Muscle layer of colon (tissue), 2 donors: Measurements from ENCODE around the gene PLA2G4E.

Experiments
- H3K27ac ChIP-seq: one replicate; pipeline ENCODE4 v1.7.0; 2013; ENCODE audit warnings: low read depth, mild to moderate bottlenecking, low read length, moderate library complexity
- H3K27me3 ChIP-seq, 2 donors: one replicate each; pipeline ENCODE4 v1.7.0; 2013; ENCODE audit warnings: low read length in 2 of 2, mild to moderate bottlenecking in 2 of 2; ENCODE audit not compliant: insufficient read depth in 2 of 2, control insufficient read depth in 1 of 2
- H3K36me3 ChIP-seq: one replicate; pipeline ENCODE4 v1.7.0; 2013; ENCODE audit warnings: mild to moderate bottlenecking, low read length; ENCODE audit not compliant: insufficient read depth
- H3K4me1 ChIP-seq: one replicate; pipeline ENCODE4 v1.7.0; 2013; ENCODE audit warnings: mild to moderate bottlenecking, low read length; ENCODE audit not compliant: insufficient read depth
- H3K4me3 ChIP-seq, 2 donors: one replicate each; pipeline ENCODE4 v1.7.0; 2013; ENCODE audit warnings: low read length in 2 of 2, low read depth in 1 of 2, mild to moderate bottlenecking in 1 of 2, moderate library complexity in 1 of 2
- H3K9ac ChIP-seq: one replicate; pipeline ENCODE4 v1.7.0; 2013; ENCODE audit warnings: low read length
- H3K9me3 ChIP-seq: one replicate; pipeline ENCODE4 v1.7.0; 2013; ENCODE audit warnings: mild to moderate bottlenecking, low read length
- donor health status: abdominal sarcoma.
- donor health status: Adenocarcinoma of cecum.

PLA2G4E gene

DNA sequence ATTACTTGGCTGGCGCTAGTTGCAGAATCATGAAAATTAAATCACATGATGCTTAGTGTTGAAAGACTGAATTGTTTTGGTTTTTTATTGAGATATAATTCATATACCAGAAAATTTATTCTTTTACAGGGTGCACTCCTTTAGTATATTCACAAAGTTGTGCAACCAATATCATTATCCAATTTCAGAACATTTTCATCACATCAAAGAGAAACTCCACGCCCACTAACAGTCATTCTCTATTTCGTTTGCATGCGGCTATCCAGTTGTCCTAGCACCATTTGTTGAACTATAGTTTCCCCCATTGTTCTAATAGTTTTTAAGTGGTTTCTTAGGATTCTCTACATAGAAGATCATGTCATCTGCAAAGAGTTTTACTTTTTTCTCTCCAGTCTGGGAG, 52.1 kb downstream of the PLA2G4E start:
- H3K9ac ChIP-seq, result no peak overlapping the region
- peaks cover 17% of the 10 kb centered on the region for H3K4me1 ChIP-seq
- no peaks in the 10 kb centered on the region for H3K27me3 ChIP-seq
- H3K27ac ChIP-seq, result no peak overlapping the region
- no peaks in the 10 kb centered on the region for H3K9me3 ChIP-seq
- H3K36me3 ChIP-seq, result no peaks in the 10 kb centered on the region
- H3K4me3 ChIP-seq, result no peak overlapping the region

DNA sequence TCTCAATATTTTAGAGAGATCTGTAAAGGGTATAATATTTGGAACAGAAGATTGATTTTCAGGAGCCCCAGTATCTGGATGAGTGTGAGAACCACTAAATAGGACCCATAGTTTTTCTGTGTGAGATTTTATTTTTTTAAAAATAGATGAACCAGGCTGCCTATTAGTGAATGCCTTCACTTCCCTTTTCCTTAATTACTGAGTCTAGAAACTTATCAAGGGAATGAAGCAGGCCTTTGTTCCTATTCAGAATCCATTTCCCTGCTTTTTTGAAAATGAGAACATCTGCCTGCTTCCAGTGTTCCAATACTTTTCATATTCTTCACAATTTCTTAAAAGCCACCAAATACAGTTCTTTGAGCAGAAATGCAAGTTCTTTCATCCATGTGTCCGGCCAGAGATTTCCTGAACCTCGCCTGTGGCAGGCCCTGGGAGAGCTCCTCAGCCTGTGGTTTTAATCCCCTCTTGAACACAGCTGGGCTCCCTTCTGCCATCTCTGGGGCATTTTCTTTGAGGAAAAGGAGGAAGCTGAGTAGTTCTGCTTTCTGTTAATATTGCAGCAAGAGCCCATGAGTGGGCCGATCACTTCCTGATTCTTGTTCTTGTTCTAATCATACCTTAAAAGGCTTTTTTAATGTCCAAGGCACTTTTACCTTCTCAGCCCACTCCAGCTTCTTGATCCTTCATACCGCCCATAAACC, 53.2 kb downstream of the PLA2G4E start:
- Histone ChIP-seq H3K4me3 (no peak overlapping the region), H3K27ac (no peak overlapping the region), H3K9me3 (no peaks in the 10 kb centered on the region), H3K4me1 (peaks cover 12% of the 10 kb centered on the region), H3K27me3 (no peaks in the 10 kb centered on the region), H3K9ac (no peak overlapping the region), H3K36me3 (no peaks in the 10 kb centered on the region)

DNA sequence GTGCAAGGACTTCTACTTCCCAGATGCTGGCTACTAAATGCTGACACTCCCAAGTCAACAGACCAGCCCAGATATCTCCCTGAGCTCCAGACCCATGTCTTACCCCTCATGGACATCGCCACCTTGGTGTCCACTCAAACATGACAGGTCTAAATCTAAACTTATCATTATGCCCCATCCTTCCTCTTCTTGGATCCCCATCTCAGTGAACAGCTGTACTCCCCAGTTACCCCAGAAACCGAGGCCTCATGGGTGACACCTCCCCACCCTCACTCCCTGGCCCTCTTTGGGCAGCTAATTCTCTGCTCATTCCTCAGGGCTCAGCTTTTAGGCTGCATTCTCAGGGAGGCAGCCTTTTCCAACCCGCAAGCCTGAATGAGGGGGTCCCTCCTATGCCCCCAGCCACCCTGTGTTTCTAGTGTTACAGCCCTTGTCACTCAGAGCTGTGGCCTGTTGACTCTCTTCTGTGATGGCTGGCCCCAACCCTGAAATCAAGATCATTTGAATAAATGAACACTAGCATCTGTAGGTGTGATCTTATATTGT, 53.8 kb downstream of the PLA2G4E start:
- peaks cover 11% of the 10 kb centered on the region for H3K4me1 ChIP-seq
- no peak overlapping the region for H3K27ac ChIP-seq
- H3K27me3 ChIP-seq, result no peaks in the 10 kb centered on the region
- no peaks in the 10 kb centered on the region for H3K36me3 ChIP-seq
- no peak overlapping the region for H3K4me3 ChIP-seq
- H3K9ac ChIP-seq, result no peak overlapping the region
- no peaks in the 10 kb centered on the region for H3K9me3 ChIP-seq

DNA sequence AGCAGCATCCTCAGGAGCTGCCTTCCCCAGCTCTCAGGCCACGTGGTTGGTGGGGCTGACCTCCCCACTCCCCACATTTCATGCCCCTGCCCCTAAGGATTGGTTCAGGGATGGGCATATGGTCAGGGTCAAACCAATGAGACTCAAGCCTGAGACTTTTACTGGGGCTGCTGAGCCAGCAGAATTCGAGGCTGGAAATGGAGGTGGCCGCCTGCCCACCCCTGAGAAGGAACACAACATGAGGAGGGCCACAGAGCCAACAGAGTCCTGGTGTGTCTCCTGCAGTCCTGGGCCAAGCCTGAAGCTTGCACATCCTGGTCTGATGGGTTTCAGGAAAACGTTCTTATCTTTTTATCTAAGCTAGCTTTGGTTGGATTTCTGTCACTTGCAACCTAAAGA, 54.4 kb downstream of the PLA2G4E start:
- H3K27me3 ChIP-seq, result no peaks in the 10 kb centered on the region
- H3K9me3 ChIP-seq, result no peaks in the 10 kb centered on the region
- no peaks in the 10 kb centered on the region for H3K36me3 ChIP-seq
- H3K4me1 ChIP-seq, result peaks cover 8% of the 10 kb centered on the region
- H3K9ac ChIP-seq, result no peak overlapping the region
- H3K27ac ChIP-seq, result no peak overlapping the region
- H3K4me3 ChIP-seq, result no peak overlapping the region

DNA sequence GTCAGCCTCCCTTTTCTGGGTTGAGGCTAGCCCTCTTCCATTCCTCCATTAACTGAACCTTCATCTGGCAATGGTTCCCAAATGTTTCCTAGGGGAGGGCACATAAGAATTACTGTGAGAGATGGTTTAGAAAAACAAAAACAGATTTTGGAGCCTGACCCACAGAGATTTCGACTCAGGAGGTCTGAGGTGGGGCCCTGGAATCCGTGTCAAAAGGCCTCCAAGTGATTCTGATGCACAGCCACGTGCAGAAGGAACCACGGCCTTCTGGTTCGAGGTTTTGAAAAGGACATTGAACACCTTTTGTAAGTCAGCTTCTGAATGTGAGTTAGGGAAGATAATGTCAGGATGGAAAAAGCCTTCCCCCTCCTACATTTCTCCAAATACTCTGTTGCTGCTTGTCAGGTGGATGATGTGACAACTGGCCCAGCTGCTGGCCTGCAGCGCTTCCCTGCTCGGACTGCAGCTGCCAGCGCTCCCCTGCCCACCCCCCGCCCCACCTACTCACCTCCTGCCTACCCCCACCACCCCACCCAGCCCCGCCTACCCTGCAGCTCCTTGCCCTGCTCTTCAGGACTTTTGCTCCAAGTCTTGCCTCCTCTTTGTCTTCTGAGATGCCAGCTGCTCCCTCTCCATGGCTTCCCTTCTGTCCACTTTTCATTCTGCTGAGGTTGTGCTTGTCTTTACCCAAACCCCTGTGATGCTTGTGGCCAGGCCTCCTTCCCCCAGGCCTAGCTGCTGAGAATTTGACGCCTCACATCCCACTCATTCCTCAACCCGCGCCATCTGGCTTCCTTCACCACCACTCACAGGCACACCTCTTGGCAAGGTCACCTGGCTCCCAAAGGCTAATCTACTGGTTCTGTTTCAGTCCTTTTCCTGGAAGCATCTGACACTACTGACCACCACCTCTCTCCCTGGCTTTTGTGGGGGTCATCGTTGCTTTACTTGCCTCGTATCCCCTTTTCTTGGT, 55.1 kb downstream of the PLA2G4E start:
- Histone ChIP-seq H3K36me3 (no peaks in the 10 kb centered on the region), H3K9ac (no peak overlapping the region), H3K4me3 (no peak overlapping the region), H3K27me3 (no peaks in the 10 kb centered on the region), H3K9me3 (no peaks in the 10 kb centered on the region), H3K27ac (no peak overlapping the region), H3K4me1 (peaks cover under 1% of the 10 kb centered on the region)

DNA sequence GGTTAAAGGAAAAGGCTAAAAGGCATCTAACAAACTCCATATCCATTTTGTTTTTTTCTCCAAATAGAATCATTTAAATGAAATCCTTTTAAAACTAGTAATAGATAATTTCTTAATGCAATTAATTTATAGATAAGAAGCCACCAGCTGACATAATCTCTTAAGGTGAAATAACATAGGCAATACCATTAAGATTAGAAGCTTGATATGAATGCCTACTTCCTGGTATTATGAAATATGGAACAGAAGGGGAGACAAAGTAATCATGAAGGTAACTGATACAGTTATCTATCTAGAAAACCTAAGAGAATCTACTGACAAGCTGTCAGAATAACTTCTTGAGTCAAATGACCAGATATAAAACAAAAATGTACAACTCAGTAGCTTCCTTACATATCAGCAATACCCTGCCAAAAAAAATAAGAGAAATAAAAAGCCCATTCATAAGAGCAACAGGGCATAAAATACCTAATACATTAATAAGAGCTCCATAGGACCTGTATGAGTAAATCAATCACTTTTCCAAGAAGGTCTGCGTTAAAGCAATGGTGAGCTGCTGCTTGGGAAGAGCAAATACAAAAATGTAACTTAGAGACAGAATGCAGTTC, 59.1 kb downstream of the PLA2G4E start:
- H3K36me3 ChIP-seq, result no peaks in the 10 kb centered on the region
- no peaks in the 10 kb centered on the region for H3K9me3 ChIP-seq
- H3K4me1 ChIP-seq, result no peaks in the 10 kb centered on the region
- no peak overlapping the region for H3K27ac ChIP-seq
- H3K27me3 ChIP-seq, result no peaks in the 10 kb centered on the region
- no peak overlapping the region for H3K9ac ChIP-seq
- no peak overlapping the region for H3K4me3 ChIP-seq

DNA sequence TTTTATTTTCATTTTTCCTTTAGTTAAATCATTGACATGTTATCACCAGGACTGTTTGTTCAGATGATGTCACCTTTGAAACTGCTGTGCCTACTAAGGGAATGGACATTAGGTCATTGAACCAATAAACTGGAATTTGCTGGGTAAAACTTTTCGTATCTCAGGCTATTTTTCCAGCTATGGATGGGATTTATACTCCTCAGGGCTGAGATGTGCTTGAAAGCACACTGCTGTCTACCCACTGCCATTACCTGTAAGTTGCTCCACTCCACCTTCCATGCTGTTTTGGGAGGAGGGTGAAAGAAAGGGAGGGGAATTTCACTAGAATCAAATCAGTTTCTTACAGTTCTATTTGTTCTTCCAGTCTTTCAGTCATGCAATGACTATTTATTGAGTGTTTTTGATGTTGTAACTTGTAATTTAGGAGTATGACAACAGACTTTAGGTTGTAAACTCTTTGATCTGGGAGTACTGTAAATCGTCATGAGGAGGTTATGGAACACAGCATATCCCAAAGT, 59.8 kb downstream of the PLA2G4E start:
- no peak overlapping the region for H3K27ac ChIP-seq
- H3K4me1 ChIP-seq, result no peaks in the 10 kb centered on the region
- H3K9ac ChIP-seq, result no peak overlapping the region
- H3K9me3 ChIP-seq, result no peaks in the 10 kb centered on the region
- no peaks in the 10 kb centered on the region for H3K27me3 ChIP-seq
- no peaks in the 10 kb centered on the region for H3K36me3 ChIP-seq
- no peak overlapping the region for H3K4me3 ChIP-seq

DNA sequence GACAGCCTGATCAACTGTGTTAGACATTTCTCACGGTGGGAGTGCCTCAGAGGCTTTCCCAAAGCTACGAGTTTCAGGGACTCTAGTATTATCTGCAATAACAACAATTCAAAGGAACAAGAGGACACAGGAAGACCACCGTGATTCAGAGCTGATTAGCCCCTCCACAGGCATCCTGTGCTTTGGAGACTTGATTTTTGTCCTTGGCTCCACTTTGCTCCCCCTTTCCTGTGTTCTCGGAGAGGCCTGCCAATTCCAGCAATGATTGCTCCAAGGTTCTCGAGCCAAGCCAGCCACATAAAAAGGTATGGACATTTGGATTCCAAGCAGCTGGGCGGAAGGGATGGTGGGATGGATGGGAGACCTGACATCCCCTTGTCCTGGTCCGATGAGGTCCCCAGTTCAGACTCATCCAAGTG, 62.8 kb downstream of the PLA2G4E start:
- H3K4me1 ChIP-seq, result peaks cover 6% of the 10 kb centered on the region
- no peak overlapping the region for H3K9ac ChIP-seq
- no peaks in the 10 kb centered on the region for H3K9me3 ChIP-seq
- no peak overlapping the region for H3K4me3 ChIP-seq
- no peaks in the 10 kb centered on the region for H3K27me3 ChIP-seq
- H3K36me3 ChIP-seq, result no peaks in the 10 kb centered on the region
- no peak overlapping the region for H3K27ac ChIP-seq

DNA sequence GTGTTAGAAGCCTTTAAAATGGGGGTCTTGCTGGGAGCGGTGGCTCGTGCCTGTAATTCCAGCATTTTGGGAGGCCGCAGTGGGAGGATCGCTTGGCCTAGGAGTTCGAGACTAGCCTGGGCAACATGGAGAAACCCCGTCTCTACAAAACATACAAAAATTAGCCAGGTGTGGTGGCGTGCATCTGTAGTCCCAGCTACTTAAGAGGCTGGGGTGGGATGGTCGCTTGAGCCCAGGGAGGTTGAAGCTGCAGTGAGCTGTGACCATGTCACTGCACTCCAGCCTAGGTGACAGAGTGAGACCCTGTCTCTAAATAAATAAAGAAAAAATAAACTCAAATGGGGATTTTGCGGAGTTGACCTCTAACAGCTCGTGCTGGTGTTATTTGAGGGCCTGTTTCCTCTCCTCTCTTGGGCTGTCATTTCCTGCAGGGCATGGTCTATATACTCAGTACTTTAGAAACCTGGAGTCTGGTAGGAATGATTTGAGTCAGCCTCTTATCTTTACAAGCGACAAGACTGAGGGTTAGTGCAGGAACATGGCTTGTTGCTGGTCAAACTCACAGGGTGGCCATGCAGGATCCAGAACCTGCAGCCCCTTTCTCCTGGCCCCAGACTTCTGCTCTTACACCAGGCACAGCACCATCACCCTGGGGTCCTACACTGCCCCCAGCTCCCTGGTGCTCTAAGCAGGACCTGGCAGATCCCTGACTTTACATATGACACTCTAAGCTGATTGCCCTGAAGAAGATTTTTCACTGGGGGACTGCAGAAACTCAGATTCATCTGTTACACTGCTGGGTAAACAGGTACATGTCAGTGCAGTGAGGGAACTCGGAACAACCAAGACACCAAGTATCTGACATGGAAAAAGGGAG, 63.6 kb downstream of the PLA2G4E start:
- no peaks in the 10 kb centered on the region for H3K9me3 ChIP-seq
- no peaks in the 10 kb centered on the region for H3K27me3 ChIP-seq
- no peak overlapping the region for H3K27ac ChIP-seq
- peaks cover 6% of the 10 kb centered on the region for H3K4me1 ChIP-seq
- H3K4me3 ChIP-seq, result no peak overlapping the region
- H3K36me3 ChIP-seq, result no peaks in the 10 kb centered on the region
- no peak overlapping the region for H3K9ac ChIP-seq

DNA sequence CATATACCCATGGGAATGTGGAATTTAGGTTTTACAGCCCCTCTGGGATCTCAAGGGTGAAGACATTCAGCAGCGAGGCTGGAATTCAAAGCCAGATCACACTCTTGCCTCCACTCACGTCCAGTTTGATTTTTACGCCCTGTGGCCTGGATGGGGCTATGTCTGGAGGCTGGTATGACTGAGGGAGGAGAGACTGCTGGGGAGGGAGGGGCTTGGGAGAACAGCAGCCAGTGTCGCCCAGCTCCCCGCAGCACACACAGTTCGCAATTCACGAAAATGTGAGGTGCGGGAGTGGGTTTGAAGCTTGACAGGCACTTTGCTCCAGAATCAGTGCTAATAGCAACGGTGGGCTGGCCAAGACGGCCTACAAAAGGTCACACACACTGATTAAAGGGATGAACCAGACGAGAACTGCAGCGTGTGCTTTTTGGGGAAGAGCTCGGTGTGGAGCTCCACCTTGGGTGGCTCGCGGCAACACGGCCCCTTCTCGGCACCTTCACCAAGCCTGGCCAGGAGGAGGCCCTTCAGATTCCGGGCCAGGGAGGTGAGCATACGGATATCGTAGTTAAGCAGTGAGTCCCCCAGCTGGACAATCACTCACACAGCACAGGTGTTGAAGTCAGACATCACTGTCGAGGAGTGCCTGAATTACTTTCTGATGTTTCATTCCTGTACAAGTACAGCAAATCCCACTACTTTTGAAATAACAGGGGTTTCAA, 64.9 kb downstream of the PLA2G4E start:
- H3K4me3 ChIP-seq, result no peak overlapping the region
- H3K27ac ChIP-seq, result no peak overlapping the region
- peaks cover 11% of the 10 kb centered on the region for H3K4me1 ChIP-seq
- H3K27me3 ChIP-seq, result no peaks in the 10 kb centered on the region
- no peaks in the 10 kb centered on the region for H3K36me3 ChIP-seq
- no peaks in the 10 kb centered on the region for H3K9me3 ChIP-seq
- no peak overlapping the region for H3K9ac ChIP-seq
